ENCODE results near the gene ITM2B.
"Not testable (repeated sequence)": the region's sequence is repeated elsewhere in the genome, so short reads cannot be mapped to it uniquely, and the experiment has no call there.

The ITM2B gene

DNA sequence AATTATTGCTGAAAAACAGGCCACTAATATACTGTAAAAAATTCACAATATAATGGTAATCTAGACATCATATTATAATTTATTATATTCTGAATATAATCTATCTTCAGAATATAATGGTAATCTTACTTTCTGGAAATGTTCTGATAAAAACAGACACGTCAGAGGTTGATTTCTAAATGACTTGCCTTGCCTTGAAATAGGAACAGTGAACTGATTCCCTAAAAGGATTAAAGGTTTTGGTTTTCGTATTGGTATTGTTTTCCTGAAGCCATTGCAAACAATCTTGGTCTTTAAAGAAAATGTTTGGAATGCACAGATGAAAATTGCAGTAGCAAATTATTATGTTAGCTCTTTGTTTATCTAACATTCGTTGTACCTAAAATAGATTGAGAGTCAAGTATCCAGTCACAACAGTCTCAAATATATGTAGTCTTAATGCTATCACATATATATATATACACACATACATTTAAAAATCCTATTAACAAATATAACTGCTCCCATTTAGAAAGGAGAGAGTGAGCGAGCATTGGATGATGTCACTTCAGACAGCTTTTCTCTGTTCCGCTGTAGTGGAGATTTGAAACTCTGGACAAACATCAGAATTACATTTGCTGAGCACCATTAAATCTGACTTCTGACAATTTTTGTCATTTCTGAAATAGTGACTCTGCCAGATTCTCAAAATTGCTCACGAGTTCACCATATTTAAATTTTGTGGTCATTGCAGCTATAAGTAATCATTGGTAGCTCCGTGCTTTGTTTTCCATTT, 1.7 kb downstream of the ITM2B start:
- peak overlapping the region; percentile 57 for H3K27ac Mint-ChIP-seq
- DNase-seq (no peak), ATAC-seq (replicated peaks) (peak; percentile 53 to 55)
- H3K36me3 Mint-ChIP-seq: peaks cover 4 to 6% of the 10 kb centered on the region in 2 donors
- H3K4me1 Mint-ChIP-seq: peaks cover 26 to 43% of the 10 kb centered on the region in 2 donors
- no peaks in the 10 kb centered on the region for H3K27me3 Mint-ChIP-seq
- no peaks in the 10 kb centered on the region for H3K9me3 Mint-ChIP-seq
- H3K4me3 Mint-ChIP-seq: peak overlapping the region; percentile 63 to 92

DNA sequence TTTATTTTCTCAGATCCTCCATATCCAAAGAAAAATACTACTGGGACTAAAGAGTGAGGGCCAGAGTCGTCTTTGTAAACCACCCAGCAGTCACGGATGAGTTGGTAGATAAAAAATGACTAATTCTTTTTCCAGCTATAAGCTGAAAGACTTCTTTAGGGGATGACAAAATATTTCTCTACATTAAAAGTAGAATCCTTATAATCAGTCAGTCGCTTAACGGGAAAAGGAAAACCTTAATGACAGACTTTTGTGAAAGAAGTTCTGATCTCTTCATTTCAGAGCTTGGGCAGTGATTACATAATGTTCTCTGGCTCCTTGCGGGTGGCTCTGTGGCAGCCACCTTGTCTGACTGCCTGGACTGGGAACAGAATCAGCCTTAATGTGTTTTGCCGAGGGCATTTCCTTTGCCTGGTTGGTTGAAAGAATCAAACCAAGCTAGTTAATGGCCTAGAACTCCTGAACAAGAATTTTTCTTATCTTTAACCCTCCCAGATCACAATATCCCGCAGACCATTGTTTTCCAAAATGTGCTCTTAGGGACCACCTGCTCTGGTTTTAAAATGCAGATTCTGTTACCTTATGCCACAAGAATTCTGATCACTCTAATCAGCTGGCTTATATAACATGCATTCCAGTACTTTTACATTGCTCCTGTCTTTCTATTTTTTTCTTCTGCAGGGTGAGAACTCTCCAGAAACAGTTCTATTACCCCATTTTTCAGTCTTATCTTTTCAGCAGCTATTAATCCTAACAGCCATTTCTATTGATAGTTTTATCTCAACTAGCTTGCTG, 2.5 kb downstream of the ITM2B start:
- peak overlapping the region; percentile 57 for H3K27ac Mint-ChIP-seq
- H3K4me1 Mint-ChIP-seq: peaks cover 26 to 47% of the 10 kb centered on the region in 2 donors
- peaks cover 6 to 9% of the 10 kb centered on the region in 2 donors for H3K36me3 Mint-ChIP-seq
- DNase-seq (no peak), ATAC-seq (replicated peaks) (no peak)
- H3K27me3 Mint-ChIP-seq: no peaks in the 10 kb centered on the region
- no peaks in the 10 kb centered on the region for H3K9me3 Mint-ChIP-seq
- peak overlapping the region; percentile 62 to 63 for H3K4me3 Mint-ChIP-seq

DNA sequence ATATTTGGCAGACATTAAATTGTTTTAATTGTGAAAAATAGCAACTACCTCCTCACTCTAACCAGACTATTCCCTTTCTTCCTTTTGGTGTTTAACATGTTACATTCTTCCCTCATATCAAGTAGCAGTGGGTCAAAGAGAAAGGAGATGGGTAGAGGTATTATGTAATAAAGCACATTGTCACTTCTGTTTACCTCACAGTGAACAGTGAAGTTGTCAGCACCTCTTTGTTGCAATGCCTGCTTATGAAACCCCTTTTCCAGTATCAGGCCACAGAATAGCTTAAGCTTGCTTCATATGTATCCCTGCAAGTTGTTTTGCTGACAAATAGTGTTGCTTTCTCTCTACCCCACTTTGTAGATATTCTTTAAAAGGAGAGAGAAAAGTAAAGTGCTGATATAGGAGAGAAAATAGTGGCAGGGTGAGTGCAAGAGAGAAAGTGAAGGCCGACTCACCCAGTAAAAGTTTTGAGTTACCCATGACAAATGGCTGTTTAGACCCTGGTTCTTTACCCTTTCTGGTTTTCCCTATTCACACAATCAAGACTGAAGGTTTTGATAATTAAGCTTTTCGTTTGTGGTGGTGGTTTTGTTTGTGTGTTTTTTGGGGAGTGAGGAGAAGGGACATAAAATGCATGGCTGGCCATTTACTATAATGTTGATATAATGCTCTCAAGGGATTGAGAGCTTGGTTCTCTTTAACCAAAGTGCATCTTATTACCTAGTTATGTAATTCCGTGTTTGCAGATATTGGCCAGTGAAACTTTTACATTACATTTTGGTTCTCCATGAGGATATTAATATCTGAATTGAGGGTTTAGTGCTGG, 3.7 kb downstream of the ITM2B start:
- Mint-ChIP-seq H3K36me3 (peaks cover 6 to 9% of the 10 kb centered on the region in 2 donors), H3K27ac (peak overlapping the region; percentile 57), H3K4me1 (peaks cover 26 to 59% of the 10 kb centered on the region in 2 donors), H3K9me3 (no peaks in the 10 kb centered on the region), H3K4me3 (peak overlapping the region in 1 of 2 donors; percentile 30), H3K27me3 (no peaks in the 10 kb centered on the region)
- no peak for ATAC-seq (replicated peaks)
- DNase-seq: no peak

DNA sequence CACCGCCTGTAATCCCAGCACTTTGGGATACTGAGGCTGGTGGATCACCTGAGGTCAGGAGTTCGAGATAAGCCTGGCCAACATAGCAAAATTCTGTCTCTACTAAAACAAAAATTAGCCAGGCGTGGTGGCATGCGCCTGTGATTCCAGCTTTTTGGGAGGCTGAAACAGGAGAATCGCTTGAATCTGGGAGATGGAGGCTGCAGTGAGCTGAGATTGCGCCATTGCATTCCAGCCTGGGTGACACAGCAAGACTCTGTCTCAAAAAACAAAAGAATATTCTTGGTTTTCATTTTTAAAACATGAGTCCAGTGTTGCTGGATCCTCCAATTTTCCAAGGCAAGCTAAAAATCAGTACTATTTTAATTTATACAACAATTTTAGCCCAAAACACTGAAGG, 6.4 kb downstream of the ITM2B start:
- not testable (repeated sequence) for H3K4me3 Mint-ChIP-seq, H3K27ac Mint-ChIP-seq

DNA sequence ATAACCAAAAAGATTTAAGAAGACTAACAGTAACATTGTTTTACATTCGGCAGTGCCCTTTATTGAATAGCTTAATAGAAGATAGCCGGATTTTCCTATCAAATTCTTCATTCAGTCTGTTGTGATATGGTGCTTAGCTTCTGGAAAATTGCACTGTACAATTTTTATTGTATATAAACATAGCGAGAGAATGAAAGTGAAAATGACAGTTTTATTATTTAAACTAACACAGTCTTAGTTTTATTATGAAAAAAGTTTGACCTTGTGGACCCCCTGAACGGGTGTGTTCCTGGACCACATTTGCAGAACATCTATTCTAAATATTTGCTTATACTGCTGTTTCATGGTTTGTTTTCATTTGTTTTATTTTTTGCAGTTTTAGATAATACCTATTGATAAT, 8.6 kb downstream of the ITM2B start:
- H3K4me3 Mint-ChIP-seq: no peak overlapping the region
- H3K27me3 Mint-ChIP-seq: no peaks in the 10 kb centered on the region
- H3K27ac Mint-ChIP-seq: no peak overlapping the region
- H3K9me3 Mint-ChIP-seq: no peaks in the 10 kb centered on the region
- ATAC-seq (replicated peaks) (no peak), DNase-seq (no peak)
- peaks cover 15 to 52% of the 10 kb centered on the region in 2 donors for H3K4me1 Mint-ChIP-seq
- peaks cover 4 to 10% of the 10 kb centered on the region in 2 donors for H3K36me3 Mint-ChIP-seq

More for the DNA sequence above, 6.4 kb downstream of the ITM2B start:
- H3K27me3 Mint-ChIP-seq; DNase-seq; H3K9me3 Mint-ChIP-seq; ATAC-seq (replicated peaks): not testable (repeated sequence)
- H3K4me1 Mint-ChIP-seq: peaks cover 25 to 61% of the 10 kb centered on the region in 2 donors
- peaks cover 4 to 13% of the 10 kb centered on the region in 2 donors for H3K36me3 Mint-ChIP-seq

DNA sequence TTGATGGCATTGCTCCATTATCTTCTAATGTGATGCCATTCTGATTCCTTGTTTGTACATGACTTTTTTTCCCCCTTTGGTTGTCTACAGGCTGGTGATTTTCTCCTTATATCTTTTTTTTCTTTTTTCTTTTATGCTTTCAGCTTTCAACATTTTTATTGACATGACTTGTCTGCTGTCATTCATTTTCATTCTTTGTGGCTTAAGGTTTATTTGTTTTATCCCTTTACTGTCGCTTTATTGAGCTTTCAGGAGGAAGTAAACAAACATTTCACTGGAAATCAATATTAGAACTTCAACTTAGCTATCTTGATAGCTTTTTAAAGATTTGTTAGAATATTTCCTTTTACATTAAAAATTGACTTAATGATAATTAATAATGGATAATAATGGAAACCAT, 9.7 kb downstream of the ITM2B start:
- no peak overlapping the region for H3K27ac Mint-ChIP-seq
- ATAC-seq (replicated peaks) (no peak), DNase-seq (no peak)
- peaks cover 2 to 7% of the 10 kb centered on the region in 2 donors for H3K36me3 Mint-ChIP-seq
- H3K9me3 Mint-ChIP-seq: no peaks in the 10 kb centered on the region
- peaks cover 9 to 44% of the 10 kb centered on the region in 2 donors for H3K4me1 Mint-ChIP-seq
- no peaks in the 10 kb centered on the region for H3K27me3 Mint-ChIP-seq
- H3K4me3 Mint-ChIP-seq: no peak overlapping the region

DNA sequence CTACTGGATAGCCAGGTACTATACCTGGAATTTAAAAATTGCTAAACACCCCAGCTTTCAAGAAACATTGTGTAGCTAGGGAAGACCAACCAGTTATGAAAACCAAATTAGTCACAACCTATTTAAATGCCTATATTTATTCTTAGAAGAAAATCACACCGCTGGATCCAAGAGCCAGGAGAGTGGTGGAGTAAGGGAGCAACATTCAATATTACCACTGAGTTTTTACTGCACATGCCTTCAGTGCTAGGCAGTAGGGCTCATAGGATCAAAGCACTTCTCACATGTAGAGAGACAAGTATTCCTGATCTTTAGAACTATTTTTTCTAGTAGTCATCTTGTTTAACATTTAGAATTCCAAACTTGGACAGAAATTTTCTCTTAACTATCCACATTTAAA, 11.2 kb downstream of the ITM2B start:
- ATAC-seq (replicated peaks) (no peak), DNase-seq (no peak)
- Mint-ChIP-seq H3K9me3 (no peaks in the 10 kb centered on the region), H3K4me1 (peaks cover 11 to 43% of the 10 kb centered on the region in 2 donors), H3K27ac (no peak overlapping the region), H3K27me3 (no peaks in the 10 kb centered on the region), H3K4me3 (no peak overlapping the region), H3K36me3 (peaks cover 2 to 10% of the 10 kb centered on the region in 2 donors)

DNA sequence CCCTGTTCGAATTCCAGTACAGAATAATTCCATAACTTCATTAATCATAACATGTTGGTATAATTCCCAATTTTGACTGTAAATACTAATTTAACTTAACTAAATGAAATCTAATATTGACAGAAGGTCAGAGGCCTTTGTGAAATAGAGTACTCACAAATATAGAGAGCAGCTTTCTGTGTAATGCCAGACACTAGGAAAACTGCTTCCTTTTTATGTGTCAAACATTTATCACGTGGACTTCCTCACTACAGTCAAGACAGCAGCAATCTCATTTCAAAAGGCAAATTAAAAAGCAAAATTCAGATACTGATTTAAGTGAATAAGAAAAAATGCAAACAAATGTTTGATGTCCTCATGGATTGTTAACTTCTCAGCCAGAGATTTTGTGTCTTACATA, 13.1 kb downstream of the ITM2B start:
- DNase-seq (no peak), ATAC-seq (replicated peaks) (no peak)
- no peak overlapping the region for H3K27ac Mint-ChIP-seq
- H3K4me3 Mint-ChIP-seq: no peak overlapping the region
- H3K27me3 Mint-ChIP-seq: no peaks in the 10 kb centered on the region
- H3K9me3 Mint-ChIP-seq: no peaks in the 10 kb centered on the region
- peaks cover 0 to 8% of the 10 kb centered on the region in 2 donors for H3K36me3 Mint-ChIP-seq
- H3K4me1 Mint-ChIP-seq: peaks cover 11 to 42% of the 10 kb centered on the region in 2 donors

DNA sequence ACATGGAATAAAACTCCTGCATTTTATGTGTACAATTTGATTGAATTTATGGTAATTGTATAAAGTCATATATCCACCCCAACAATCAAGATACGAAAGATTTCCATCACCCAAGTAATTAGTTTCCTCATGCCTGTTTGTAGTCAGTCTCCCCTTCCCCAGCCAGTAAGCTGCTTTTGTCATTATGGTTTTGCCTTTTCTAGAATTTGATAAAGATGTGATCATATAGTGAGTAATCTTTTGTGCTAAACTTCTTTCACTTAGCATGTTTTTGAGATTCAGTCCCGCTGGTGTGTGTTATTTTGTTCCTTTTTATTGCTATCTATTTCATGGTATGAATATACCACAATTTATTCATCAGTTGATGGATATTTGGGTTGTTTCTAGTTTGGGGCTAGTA, 16.0 kb downstream of the ITM2B start:
- Mint-ChIP-seq H3K4me1 (peaks cover 9 to 26% of the 10 kb centered on the region in 2 donors), H3K4me3 (no peak overlapping the region), H3K36me3 (peaks cover 5 to 12% of the 10 kb centered on the region in 2 donors), H3K27ac (no peak overlapping the region), H3K27me3 (no peaks in the 10 kb centered on the region), H3K9me3 (no peaks in the 10 kb centered on the region)
- no peak for ATAC-seq (replicated peaks)
- no peak for DNase-seq

DNA sequence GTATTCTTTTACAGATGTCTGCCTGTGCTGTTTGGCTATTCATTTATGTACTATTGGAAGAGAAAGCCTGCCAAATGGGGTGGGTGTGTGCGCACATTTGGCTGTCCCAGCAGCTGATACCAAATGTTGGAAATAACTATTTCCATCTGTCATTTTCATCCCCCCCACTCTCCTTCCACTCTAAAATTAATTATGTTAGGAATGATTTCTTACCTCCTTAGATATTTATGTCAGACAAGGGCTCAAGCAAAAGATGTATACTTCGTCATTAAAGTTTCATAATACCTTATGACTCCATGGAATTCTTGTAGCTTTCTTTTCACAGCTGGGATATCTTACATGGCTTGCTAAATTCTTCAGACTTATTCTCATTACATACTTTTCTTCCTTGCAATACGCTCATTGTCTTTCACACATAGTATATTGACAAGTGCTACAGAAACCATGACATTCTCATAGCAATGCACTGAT, 18.6 kb downstream of the ITM2B start:
- Mint-ChIP-seq H3K27ac (no peak overlapping the region), H3K4me3 (no peak overlapping the region), H3K9me3 (no peaks in the 10 kb centered on the region), H3K27me3 (no peaks in the 10 kb centered on the region), H3K4me1 (peaks cover 6 to 15% of the 10 kb centered on the region in 2 donors), H3K36me3 (peaks cover 16 to 28% of the 10 kb centered on the region in 2 donors)
- DNase-seq (no peak), ATAC-seq (replicated peaks) (no peak)

DNA sequence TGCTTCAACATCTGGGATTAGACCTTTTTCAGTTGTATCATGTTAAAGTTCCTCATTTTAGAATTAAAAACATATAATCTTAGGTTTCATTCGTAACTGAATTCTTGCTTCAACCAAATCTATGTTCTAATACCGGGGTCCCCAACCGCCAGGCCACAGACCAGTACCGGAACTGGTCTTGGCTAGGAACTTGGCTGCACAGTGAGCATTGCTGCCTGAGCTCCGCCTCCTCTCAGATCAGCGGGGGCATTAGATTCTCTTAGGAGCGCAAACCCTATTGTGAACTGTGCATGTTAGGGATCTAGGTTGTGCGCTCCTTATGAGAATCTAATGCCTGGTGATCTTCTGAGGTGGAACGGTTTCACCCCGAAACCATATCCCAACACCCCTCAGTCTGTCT, 19.2 kb downstream of the ITM2B start:
- no peak overlapping the region for H3K4me3 Mint-ChIP-seq

DNA sequence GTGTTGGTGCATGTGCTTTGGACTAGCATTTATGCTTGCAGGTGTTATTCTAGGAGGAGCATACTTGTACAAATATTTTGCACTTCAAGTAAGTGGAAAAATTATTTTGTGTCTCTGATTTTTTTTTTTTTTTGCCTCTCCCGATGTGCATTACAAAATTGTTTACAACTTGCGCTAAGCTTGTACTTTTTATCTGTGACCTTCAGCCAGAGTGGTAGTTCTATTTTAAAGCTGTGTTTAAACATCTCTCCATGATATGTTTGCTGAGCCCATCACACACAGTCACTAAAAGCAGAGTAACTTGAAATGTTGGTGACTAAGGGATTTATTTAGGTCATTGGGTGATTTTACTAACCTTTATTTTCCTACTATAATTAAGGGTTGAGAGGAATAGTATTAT, 20.8 kb downstream of the ITM2B start:
- Mint-ChIP-seq H3K27me3 (no peaks in the 10 kb centered on the region), H3K36me3 (peaks cover 20 to 34% of the 10 kb centered on the region in 2 donors), H3K4me3 (no peak overlapping the region), H3K27ac (no peak overlapping the region), H3K4me1 (peaks cover 6 to 13% of the 10 kb centered on the region in 2 donors), H3K9me3 (no peaks in the 10 kb centered on the region)
- no peak for DNase-seq
- no peak for ATAC-seq (replicated peaks)

More for the DNA sequence above, 19.2 kb downstream of the ITM2B start:
- DNase-seq (no peak), ATAC-seq (replicated peaks) (no peak)
- no peak overlapping the region for H3K27ac Mint-ChIP-seq
- no peaks in the 10 kb centered on the region for H3K9me3 Mint-ChIP-seq
- H3K4me1 Mint-ChIP-seq: peaks cover 6 to 13% of the 10 kb centered on the region in 2 donors
- peaks cover 18 to 30% of the 10 kb centered on the region in 2 donors for H3K36me3 Mint-ChIP-seq
- no peaks in the 10 kb centered on the region for H3K27me3 Mint-ChIP-seq

DNA sequence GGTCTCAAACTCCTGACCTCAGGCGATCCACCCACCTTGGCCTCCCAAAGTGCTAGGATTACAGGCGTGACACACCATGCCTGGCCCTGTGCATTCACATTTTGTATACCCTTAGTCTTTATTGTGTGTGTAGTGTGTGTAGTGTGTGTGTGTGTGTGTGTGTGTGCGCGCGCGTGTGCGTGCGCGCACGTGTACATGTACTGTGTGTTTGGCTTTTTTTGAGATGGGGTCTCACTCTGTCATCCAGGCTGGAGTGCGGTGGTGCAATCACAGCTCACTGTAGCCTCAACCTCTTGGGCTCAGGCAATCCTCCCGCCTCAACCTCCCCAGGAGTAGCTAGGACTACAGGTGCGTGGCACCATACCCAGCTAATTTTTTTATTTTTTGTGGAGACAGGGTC, 22.1 kb downstream of the ITM2B start:
- ATAC-seq (replicated peaks) (no peak), DNase-seq (no peak)
- Mint-ChIP-seq H3K9me3 (no peaks in the 10 kb centered on the region), H3K27ac (no peak overlapping the region), H3K4me3 (no peak overlapping the region), H3K4me1 (peaks cover 5 to 20% of the 10 kb centered on the region in 2 donors), H3K27me3 (no peaks in the 10 kb centered on the region), H3K36me3 (peaks cover 23 to 42% of the 10 kb centered on the region in 2 donors)

DNA sequence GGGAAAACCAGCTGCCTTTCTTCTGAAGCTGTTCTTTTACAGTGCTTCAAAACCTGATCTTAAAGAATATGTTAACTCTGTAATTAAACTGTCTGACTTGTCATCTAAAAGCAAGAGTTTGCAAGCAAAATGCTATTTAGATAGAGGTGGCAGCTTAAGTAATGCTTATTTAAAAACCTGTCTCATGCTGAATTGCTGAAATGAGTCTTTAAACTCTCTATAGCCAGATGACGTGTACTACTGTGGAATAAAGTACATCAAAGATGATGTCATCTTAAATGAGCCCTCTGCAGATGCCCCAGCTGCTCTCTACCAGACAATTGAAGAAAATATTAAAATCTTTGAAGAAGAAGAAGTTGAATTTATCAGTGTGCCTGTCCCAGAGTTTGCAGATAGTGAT, 22.9 kb downstream of the ITM2B start:
- Mint-ChIP-seq H3K4me1 (peaks cover 5 to 13% of the 10 kb centered on the region in 2 donors), H3K4me3 (no peak overlapping the region), H3K27ac (no peak overlapping the region), H3K27me3 (no peaks in the 10 kb centered on the region), H3K9me3 (no peaks in the 10 kb centered on the region), H3K36me3 (peaks cover 27 to 49% of the 10 kb centered on the region in 2 donors)
- no peak for ATAC-seq (replicated peaks)
- no peak for DNase-seq
